HS-5 (cell line): Measurements from ENCODE around the gene CAST.
"Not testable (repeated sequence)": the region's sequence is repeated elsewhere in the genome, so short reads cannot be mapped to it uniquely, and the experiment has no call there.

Experiments used
- DNase-seq: peaks from one replicate; pipeline ENCODE4 v3.0.0-alpha.2; 2012; ENCODE audit warnings: low read depth

Gene CAST

GRCh38 chr5:96661855-96662724 lies at the start of gene CAST:
CAST (plus strand) TSS chr5:96662376; CDS start chr5:96662423, 47 bp downstream.
- peak; percentile 85 for DNase-seq

GRCh38 chr5:96614110-96614691 lies 48.0 kb upstream of the CAST start:
- DNase-seq = peak; percentile 90

- no peak for DNase-seq
Observed at GRCh38 chr5:96615223-96615622, 47.0 kb upstream of the CAST start.

GRCh38 chr5:96616801-96617200 lies 45.4 kb upstream of the CAST start:
- no peak for DNase-seq

GRCh38 chr5:96618311-96619016 lies 43.7 kb upstream of the CAST start:
- DNase-seq = not testable (repeated sequence)

- DNase-seq = no peak
Observed at GRCh38 chr5:96619946-96620345, 42.2 kb upstream of the CAST start.

- DNase-seq = no peak
Observed at GRCh38 chr5:96624596-96624995, 37.6 kb upstream of the CAST start.

- DNase-seq = no peak
Observed at GRCh38 chr5:96625365-96625764, 36.8 kb upstream of the CAST start.

GRCh38 chr5:96626956-96627355 lies 35.2 kb upstream of the CAST start:
- DNase-seq = peak; percentile 57

GRCh38 chr5:96627792-96628398 lies 34.3 kb upstream of the CAST start:
- DNase-seq = no peak

- DNase-seq = no peak
Observed at GRCh38 chr5:96628406-96628805, 33.8 kb upstream of the CAST start.

- DNase-seq = peak; percentile 60
Observed at GRCh38 chr5:96629774-96630173, 32.4 kb upstream of the CAST start.

- no peak for DNase-seq
Observed at GRCh38 chr5:96633820-96634219, 28.4 kb upstream of the CAST start.

- no peak for DNase-seq
Observed at GRCh38 chr5:96634881-96635280, 27.3 kb upstream of the CAST start.

GRCh38 chr5:96636046-96636445 lies 26.1 kb upstream of the CAST start:
- no peak for DNase-seq

- no peak for DNase-seq
Observed at GRCh38 chr5:96636594-96636993, 25.6 kb upstream of the CAST start.

- DNase-seq = no peak
Observed at GRCh38 chr5:96637196-96637595, 25.0 kb upstream of the CAST start.

GRCh38 chr5:96638561-96638960 lies 23.6 kb upstream of the CAST start:
- DNase-seq = no peak

GRCh38 chr5:96640696-96641095 lies 21.5 kb upstream of the CAST start:
- DNase-seq = no peak

- no peak for DNase-seq
Observed at GRCh38 chr5:96641368-96642280, 20.6 kb upstream of the CAST start.

- no peak for DNase-seq
Observed at GRCh38 chr5:96642281-96642640, 19.9 kb upstream of the CAST start.

GRCh38 chr5:96645091-96645490 lies 17.1 kb upstream of the CAST start:
- no peak for DNase-seq
